Measurements from ENCODE around the gene RTN1.

DNA sequence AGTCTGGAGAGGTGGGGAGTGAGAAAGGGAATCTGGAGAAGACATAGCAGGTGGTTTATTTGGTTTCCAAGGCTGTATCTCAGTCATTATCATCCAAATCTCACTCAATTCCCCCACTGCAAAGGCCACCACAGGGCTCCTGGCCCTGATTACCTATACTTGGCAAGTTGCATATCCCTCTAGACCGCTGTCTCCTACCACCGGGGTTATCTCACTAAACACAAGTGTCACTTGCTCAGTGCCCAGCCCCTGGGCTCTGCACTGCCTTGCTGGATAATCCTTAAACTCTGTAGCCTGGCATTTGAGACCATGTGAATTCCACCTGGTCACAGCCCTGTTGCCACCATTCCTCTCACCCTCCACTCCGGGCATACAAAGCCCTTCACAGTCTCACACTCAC, 119.0 kb downstream of the RTN1 start:
- no peak for TF ChIP-seq EZH2phosphoT487 (IDR thresholded peaks at IDR 0.05; ENCODE audit: low read depth)
- TF ChIP-seq, protein P1, sequence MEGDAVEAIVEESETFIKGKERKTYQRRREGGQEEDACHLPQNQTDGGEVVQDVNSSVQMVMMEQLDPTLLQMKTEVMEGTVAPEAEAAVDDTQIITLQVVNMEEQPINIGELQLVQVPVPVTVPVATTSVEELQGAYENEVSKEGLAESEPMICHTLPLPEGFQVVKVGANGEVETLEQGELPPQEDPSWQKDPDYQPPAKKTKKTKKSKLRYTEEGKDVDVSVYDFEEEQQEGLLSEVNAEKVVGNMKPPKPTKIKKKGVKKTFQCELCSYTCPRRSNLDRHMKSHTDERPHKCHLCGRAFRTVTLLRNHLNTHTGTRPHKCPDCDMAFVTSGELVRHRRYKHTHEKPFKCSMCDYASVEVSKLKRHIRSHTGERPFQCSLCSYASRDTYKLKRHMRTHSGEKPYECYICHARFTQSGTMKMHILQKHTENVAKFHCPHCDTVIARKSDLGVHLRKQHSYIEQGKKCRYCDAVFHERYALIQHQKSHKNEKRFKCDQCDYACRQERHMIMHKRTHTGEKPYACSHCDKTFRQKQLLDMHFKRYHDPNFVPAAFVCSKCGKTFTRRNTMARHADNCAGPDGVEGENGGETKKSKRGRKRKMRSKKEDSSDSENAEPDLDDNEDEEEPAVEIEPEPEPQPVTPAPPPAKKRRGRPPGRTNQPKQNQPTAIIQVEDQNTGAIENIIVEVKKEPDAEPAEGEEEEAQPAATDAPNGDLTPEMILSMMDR (IDR thresholded peaks at IDR 0.05; ENCODE audit: low read depth, low read length), result no peak

Measured in OCI-LY3 (cell line).